Globus pallidus (tissue), 1 donor: Measurements from ENCODE around the gene DUSP15.
"Not testable (repeated sequence)": the region's sequence is repeated elsewhere in the genome, so short reads cannot be mapped to it uniquely, and the experiment has no call there.

Experiments used
- DNase-seq: peaks from one replicate; pipeline ENCODE4 v3.0.0-alpha.2; 2015; ENCODE audit warnings: low spot score

The DUSP15 gene

GRCh38 chr20:31869942-31870725, at the start of gene DUSP15, which contains the start of gene TTLL9:
TSS of gene DUSP15 (minus strand) at chr20:31870527. CDS start at chr20:31870337, 190 bp downstream.
TSS of gene TTLL9 (plus strand) at chr20:31870634. CDS start at chr20:31871127, 493 bp downstream.
- peak; percentile 81 for DNase-seq

- DNase-seq, result no peak
Observed at GRCh38 chr20:31919410-31920155, 49.3 kb upstream of the DUSP15 start.

GRCh38 chr20:31918466-31919105, 48.3 kb upstream of the DUSP15 start:
- DNase-seq, result no peak

GRCh38 chr20:31917962-31918412, 47.7 kb upstream of the DUSP15 start:
- not testable (repeated sequence) for DNase-seq

- no peak for DNase-seq
Observed at GRCh38 chr20:31916708-31917107, 46.4 kb upstream of the DUSP15 start.

GRCh38 chr20:31915491-31916280, 45.4 kb upstream of the DUSP15 start:
- DNase-seq, result no peak

- no peak for DNase-seq
Observed at GRCh38 chr20:31914170-31914569, 43.8 kb upstream of the DUSP15 start.

- DNase-seq, result no peak
Observed at GRCh38 chr20:31913431-31914157, 43.3 kb upstream of the DUSP15 start.

- no peak for DNase-seq
Observed at GRCh38 chr20:31910071-31910803, 39.9 kb upstream of the DUSP15 start.

- DNase-seq, result no peak
Observed at GRCh38 chr20:31909253-31910070, 39.1 kb upstream of the DUSP15 start.

GRCh38 chr20:31908424-31908823, 38.1 kb upstream of the DUSP15 start:
- no peak for DNase-seq

GRCh38 chr20:31908016-31908415, 37.7 kb upstream of the DUSP15 start:
- DNase-seq, result no peak

GRCh38 chr20:31907046-31907445, 36.7 kb upstream of the DUSP15 start:
- DNase-seq, result no peak

GRCh38 chr20:31906001-31906400, 35.7 kb upstream of the DUSP15 start:
- no peak for DNase-seq

GRCh38 chr20:31903627-31904386, 33.5 kb upstream of the DUSP15 start:
- no peak for DNase-seq

- DNase-seq, result no peak
Observed at GRCh38 chr20:31901615-31902014, 31.3 kb upstream of the DUSP15 start.

- DNase-seq, result no peak
Observed at GRCh38 chr20:31897541-31897940, 27.2 kb upstream of the DUSP15 start.

- DNase-seq, result no peak
Observed at GRCh38 chr20:31896049-31896448, 25.7 kb upstream of the DUSP15 start.
